GM19463 (cell line): Measurements from ENCODE around the gene MRAP.
"Not testable (repeated sequence)": the region's sequence is repeated elsewhere in the genome, so short reads cannot be mapped to it uniquely, and the experiment has no call there.

Experiments
- ATAC-seq: cut with Tn5 transposase; IDR thresholded peaks from one replicate; pipeline ENCODE4 v1.9.1; 2021; ENCODE audit warnings: mild to moderate bottlenecking, moderate library complexity; ENCODE audit not compliant: unreplicated experiment

MRAP gene

GRCh38 chr21:32299695-32300094 lies 1.0 kb downstream of the MRAP start:
- no peak for ATAC-seq

GRCh38 chr21:32300117-32300681 lies 1.5 kb downstream of the MRAP start:
- no peak for ATAC-seq

GRCh38 chr21:32301596-32301995 lies 2.9 kb downstream of the MRAP start:
- ATAC-seq, result no peak

GRCh38 chr21:32302560-32302959 lies 3.9 kb downstream of the MRAP start:
- no peak for ATAC-seq

GRCh38 chr21:32303385-32303784 lies 4.7 kb downstream of the MRAP start:
- no peak for ATAC-seq

GRCh38 chr21:32304998-32305397 lies 6.3 kb downstream of the MRAP start:
- ATAC-seq, result no peak

- no peak for ATAC-seq
These were observed 7.5 kb downstream of the MRAP start for GRCh38 chr21:32306021-32306780.

GRCh38 chr21:32307706-32308105 lies 9.1 kb downstream of the MRAP start:
- no peak for ATAC-seq

- no peak for ATAC-seq
These were observed 10.0 kb downstream of the MRAP start for GRCh38 chr21:32308696-32309095.

- ATAC-seq, result no peak
These were observed 11.3 kb downstream of the MRAP start for GRCh38 chr21:32309906-32310460.

- not testable (repeated sequence) for ATAC-seq
These were observed 12.3 kb downstream of the MRAP start for GRCh38 chr21:32310976-32311375.

GRCh38 chr21:32311621-32312020 lies 13.0 kb downstream of the MRAP start:
- no peak for ATAC-seq

- no peak for ATAC-seq
These were observed 13.7 kb downstream of the MRAP start for GRCh38 chr21:32312326-32312725.

- ATAC-seq, result no peak
These were observed 14.3 kb downstream of the MRAP start for GRCh38 chr21:32312976-32313375.

GRCh38 chr21:32314806-32315205 lies 16.2 kb downstream of the MRAP start:
- ATAC-seq, result no peak

GRCh38 chr21:32315511-32316281 lies 17.0 kb downstream of the MRAP start:
- ATAC-seq, result no peak

GRCh38 chr21:32316361-32317215 lies 17.9 kb downstream of the MRAP start:
- ATAC-seq, result no peak

GRCh38 chr21:32317726-32318125 lies 19.1 kb downstream of the MRAP start:
- no peak for ATAC-seq

GRCh38 chr21:32319012-32319411 lies 20.4 kb downstream of the MRAP start:
- ATAC-seq, result no peak

- ATAC-seq, result no peak
These were observed 21.4 kb downstream of the MRAP start for GRCh38 chr21:32320059-32320458.

- no peak for ATAC-seq
These were observed 22.1 kb downstream of the MRAP start for GRCh38 chr21:32320726-32321125.
